GM21447 (cell line): Measurements from ENCODE around the gene LDLRAD4.

Experiments
- ATAC-seq: cut with Tn5 transposase; IDR thresholded peaks from one replicate; pipeline ENCODE4 v1.9.1; 2021; ENCODE audit not compliant: unreplicated experiment

The LDLRAD4 gene

GRCh38 chr18:13264091-13265007 lies 45.8 kb downstream of the LDLRAD4 start:
- ATAC-seq, result no peak

GRCh38 chr18:13265008-13265910 lies 46.7 kb downstream of the LDLRAD4 start:
- ATAC-seq, result no peak

GRCh38 chr18:13265911-13266217 lies 47.3 kb downstream of the LDLRAD4 start:
- ATAC-seq, result no peak

GRCh38 chr18:13266218-13267100 lies 47.9 kb downstream of the LDLRAD4 start:
- ATAC-seq, result no peak

GRCh38 chr18:13267431-13267873 lies 48.9 kb downstream of the LDLRAD4 start:
- ATAC-seq, result no peak

GRCh38 chr18:13268158-13269012 lies 49.8 kb downstream of the LDLRAD4 start:
- no peak for ATAC-seq

GRCh38 chr18:13269013-13269280 lies 50.4 kb downstream of the LDLRAD4 start:
- no peak for ATAC-seq

GRCh38 chr18:13269521-13270011 lies 51.0 kb downstream of the LDLRAD4 start:
- no peak for ATAC-seq

- no peak for ATAC-seq
These were observed 51.8 kb downstream of the LDLRAD4 start for GRCh38 chr18:13270279-13270855.

- no peak for ATAC-seq
These were observed 52.8 kb downstream of the LDLRAD4 start for GRCh38 chr18:13271302-13271911.

GRCh38 chr18:13272416-13272815 lies 53.9 kb downstream of the LDLRAD4 start:
- no peak for ATAC-seq

- ATAC-seq, result no peak
These were observed 55.2 kb downstream of the LDLRAD4 start for GRCh38 chr18:13273800-13274199.

GRCh38 chr18:13275075-13275474 lies 56.5 kb downstream of the LDLRAD4 start:
- no peak for ATAC-seq

- ATAC-seq, result no peak
These were observed 58.3 kb downstream of the LDLRAD4 start for GRCh38 chr18:13276530-13277520.

- no peak for ATAC-seq
These were observed 59.6 kb downstream of the LDLRAD4 start for GRCh38 chr18:13278062-13278630.

- ATAC-seq, result no peak
These were observed 60.9 kb downstream of the LDLRAD4 start for GRCh38 chr18:13279181-13280069.
